ENCODE data around the gene SLC16A6.
"Not testable (repeated sequence)": the region's sequence is repeated elsewhere in the genome, so short reads cannot be mapped to it uniquely, and the experiment has no call there.

SLC16A6 gene

GRCh38 chr17:68310152-68310551 is 19.2 kb upstream of the SLC16A6 start:
- DNase-seq: no peak

DNA sequence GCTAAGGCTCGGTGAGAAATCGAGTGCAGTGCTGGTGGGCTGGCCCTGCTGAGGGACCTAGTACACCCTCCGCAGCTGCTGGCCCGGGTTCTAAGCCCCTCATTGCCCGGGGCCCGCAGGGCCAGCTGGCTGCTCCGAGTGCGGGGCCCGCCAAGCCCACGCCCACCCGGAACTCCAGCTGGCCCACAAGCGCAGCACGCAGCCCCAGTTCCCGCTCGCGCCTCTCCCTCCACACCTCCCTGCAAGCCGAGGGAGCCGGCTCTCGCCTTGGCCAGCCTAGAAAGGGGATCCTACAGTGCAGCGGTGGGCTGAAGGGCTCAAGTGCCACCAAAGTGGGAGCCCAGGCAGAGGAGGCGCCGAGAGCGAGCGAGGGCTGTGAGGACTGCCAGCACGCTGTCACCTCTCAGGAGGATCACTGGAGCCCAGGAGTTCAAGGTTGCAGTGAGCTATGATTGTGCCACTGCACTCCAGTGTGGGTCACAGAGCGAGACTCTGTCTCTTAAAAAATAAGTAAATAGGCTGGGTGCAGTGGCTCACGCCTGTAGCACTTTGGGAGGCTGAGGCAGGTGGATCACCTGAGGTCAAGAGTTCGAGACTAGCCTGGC is 18.2 kb upstream of the SLC16A6 start:
- not testable (repeated sequence) for DNase-seq

- not testable (repeated sequence) for DNase-seq
Observed at GRCh38 chr17:68308486-68308885, 17.6 kb upstream of the SLC16A6 start.

DNA sequence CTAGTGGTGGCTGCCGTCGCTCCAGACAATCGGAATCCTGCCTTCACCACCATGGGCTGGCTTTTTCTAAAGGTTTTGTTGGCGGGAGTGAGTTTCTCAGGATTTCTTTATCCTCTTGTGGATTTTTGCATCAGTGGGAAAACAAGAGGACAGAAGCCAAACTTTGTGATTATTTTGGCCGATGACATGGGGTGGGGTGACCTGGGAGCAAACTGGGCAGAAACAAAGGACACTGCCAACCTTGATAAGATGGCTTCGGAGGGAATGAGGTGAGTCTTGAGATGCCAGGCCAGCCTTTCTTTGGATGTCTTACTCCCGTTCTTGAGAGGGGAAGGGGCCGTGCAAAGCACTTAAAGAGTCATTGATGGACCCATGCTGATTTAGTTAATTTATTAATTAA is 16.5 kb upstream of the SLC16A6 start:
- no peak for DNase-seq

- DNase-seq: no peak
Observed at GRCh38 chr17:68306819-68307218, 15.9 kb upstream of the SLC16A6 start.

- DNase-seq: no peak
Observed at GRCh38 chr17:68305142-68305541, 14.2 kb upstream of the SLC16A6 start.

- no peak for DNase-seq
Observed at GRCh38 chr17:68304706-68305105, 13.8 kb upstream of the SLC16A6 start.

- DNase-seq: no peak
Observed at GRCh38 chr17:68302666-68303065, 11.7 kb upstream of the SLC16A6 start.

- DNase-seq: no peak
Observed at GRCh38 chr17:68302066-68302564, 11.2 kb upstream of the SLC16A6 start.

- DNase-seq: no peak
Observed at GRCh38 chr17:68301438-68301959, 10.6 kb upstream of the SLC16A6 start.

DNA sequence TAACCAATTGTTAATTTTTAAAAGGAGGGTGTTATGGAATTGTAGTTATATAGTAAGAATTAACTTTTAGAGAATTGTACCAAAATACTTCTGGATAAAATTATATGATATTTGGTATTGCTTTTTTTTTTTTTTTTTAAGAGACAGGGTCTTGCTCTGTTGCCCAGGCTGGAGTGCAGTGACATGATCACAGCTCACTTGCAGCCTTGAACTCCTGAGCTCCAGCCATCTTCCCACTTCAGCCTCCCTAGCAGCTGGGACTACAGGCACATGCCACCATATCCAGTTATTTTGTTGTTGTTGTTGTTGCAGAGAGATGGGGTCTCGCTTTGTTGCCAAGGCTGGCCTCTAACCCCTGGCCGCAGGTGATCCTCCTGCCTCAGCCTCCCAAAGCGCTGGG is 8.9 kb upstream of the SLC16A6 start:
- DNase-seq: no peak

GRCh38 chr17:68298601-68299000 is 7.7 kb upstream of the SLC16A6 start:
- no peak for DNase-seq

GRCh38 chr17:68297195-68297594 is 6.3 kb upstream of the SLC16A6 start:
- DNase-seq: no peak

GRCh38 chr17:68296217-68297191 is 5.6 kb upstream of the SLC16A6 start:
- DNase-seq: no peak

DNA sequence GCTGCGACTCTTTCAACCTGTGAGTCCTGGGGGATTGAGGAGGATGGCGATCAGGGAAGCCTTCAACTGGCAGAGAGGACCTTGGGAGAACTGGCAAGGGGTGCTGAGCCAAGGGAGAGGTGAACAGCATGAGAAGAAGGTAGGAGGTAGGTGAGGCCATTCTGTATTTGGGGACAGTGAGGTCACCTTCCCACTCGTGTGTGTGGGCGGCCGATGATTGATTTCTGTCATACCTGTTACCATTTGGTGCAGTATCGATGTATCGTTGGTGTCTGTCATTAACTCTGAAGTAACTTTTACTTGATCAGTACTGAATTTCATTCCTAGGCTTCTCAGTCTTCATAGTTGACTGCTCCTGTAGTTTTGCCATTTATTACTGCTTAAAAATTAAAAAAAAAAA is 4.2 kb upstream of the SLC16A6 start:
- DNase-seq: no peak

DNA sequence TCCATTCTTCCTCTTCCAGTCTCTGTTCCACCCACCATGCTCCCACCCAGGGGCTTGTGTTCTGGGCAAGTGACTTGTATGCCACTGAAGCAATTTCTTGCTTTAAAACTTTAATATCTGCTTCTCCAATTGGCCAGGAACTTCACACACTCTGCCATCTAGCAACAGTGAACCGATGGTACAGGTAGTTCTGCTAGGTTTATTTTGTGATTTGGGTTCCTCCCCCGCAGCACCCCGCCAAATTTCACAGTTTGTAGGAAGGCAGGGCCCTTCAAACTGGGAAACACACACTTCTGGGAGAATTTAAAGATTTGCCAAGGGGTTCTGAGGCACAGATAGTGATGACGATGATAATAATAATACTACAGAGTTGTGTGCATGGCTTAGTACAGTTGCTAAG is 3.7 kb upstream of the SLC16A6 start:
- DNase-seq: no peak

DNA sequence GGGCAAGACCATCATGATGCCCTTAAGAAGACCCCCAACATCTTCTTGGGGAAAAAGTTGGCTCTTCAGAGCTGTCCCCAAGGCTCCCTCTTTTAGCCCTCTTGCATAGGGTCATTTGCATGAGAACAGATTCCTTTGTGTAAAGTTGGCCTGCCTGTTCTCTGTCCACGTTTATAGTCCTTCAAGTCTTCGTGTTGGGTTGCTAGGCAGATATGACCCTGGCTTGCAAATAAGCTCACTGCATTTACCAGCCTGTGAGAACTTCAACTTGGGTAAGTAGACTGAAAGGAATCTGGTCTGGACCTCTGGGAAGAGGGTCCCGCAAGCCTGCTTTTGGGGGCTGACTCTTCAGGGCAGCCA is 3.2 kb upstream of the SLC16A6 start:
- no peak for DNase-seq

DNA sequence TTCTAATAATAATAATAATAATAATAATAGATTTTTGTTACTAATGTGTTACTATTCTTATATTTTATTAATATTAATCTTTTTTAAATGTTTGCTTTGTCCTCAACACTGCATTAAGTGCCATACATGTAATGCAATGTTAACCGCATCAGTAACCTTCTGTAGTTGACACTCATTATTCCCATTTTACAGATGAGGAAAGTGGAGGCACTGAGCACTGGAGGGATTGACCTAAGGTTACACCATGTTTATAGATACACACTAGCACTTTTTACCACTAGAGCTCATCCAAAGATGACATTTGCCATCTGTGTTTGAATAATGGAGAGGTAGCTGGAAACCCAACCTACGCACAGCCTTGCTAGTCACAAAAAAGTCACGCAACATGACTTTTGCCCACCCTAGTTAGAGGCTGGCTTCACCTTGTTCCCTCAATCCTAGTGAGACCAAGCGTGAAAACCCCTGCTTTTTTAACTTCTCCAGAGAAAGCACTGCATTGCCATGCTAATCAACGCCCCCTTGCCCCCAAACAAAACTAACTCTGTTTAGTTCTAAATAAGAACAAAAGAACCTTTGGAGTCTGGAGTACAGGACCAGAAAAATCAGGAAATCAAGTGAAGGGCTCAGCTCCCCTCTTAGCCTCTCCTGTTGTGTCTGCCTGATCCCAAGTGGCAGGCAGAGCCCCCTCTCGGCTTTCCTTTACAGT is 2.7 kb upstream of the SLC16A6 start:
- DNase-seq: no peak

DNA sequence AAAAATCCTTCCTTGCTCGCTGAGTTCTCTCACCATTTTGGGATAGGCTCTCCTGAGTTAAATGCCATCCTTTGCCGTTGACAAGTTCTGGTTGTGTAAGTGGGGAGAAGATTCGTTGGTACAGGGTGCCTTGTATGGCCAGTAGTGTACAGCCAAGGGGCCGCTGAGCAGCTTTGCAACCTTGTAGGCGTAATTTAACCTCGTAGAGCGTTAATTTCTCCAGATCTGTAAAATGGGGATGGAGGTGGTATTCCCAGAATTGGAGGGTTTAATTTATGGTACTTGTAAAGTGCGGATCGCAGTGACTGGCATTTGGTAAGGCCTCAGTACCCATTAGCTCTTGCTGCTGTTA is 1.7 kb upstream of the SLC16A6 start:
- no peak for DNase-seq

GRCh38 chr17:68291836-68292688 is 1.1 kb upstream of the SLC16A6 start:
- DNase-seq: peak; percentile 60

DNA sequence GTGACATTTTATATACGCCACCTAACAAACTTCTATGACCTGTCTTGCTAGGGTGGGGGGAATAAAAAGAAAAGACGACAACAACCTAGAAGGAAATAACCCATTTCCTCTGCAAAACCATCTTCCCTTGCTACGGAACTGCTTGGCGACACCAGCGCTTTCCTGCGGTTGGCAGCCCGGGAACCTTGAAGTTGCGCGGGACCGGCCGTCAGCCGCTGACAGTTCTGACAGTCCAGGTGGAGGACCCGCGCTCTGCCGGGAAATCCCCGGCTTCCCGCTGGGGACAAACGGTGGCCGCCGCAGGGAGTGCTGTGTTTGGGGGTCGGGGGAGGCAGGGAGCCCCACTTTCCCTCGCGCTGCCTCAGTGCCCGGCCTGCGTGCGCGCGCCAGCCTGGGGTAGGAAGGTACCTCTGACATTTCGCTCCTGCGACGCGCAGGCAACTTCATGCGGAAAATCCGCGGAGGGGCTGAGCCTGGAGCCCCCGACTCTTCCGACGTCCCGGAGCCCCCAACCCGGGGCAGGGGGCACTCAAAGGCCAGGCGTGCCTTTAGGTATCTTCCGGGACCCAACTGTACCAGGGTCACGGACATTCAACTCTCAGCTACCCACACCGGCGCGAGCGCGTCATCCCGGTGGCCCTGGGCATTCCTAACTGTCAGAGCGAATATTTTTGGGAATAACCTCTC is 516 bp downstream of the SLC16A6 start:
- no peak for DNase-seq

DNA sequence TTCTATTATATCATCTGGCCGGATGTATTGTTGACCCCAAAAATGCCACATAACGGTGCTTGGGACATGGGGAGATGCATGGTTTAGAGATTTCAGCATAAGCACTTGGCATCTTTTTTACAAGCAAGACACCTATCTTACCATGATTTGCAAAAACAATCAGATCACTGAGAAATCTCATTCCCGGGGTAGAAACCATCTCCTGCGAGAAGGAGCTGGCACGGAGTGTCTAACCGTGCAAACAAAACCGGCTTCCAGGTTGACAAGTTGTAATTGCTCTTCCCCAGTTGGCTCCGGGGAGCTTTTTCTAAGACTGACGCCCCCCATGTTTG is 1.0 kb downstream of the SLC16A6 start:
- DNase-seq: no peak
